ENCODE data around the gene SENP2. TPM values are rescaled to one million over a fixed set of nuclear protein-coding genes. Genes with fewer than 3 reads are reported as not detected.
"Not testable (repeated sequence)": the region's sequence is repeated elsewhere in the genome, so short reads cannot be mapped to it uniquely, and the experiment has no call there.

The SENP2 gene
- polyA plus RNA-seq, 2 of the 4 experiments (the other 2 are of a cell fraction) = 19.7 to 22.4 TPM

DNA sequence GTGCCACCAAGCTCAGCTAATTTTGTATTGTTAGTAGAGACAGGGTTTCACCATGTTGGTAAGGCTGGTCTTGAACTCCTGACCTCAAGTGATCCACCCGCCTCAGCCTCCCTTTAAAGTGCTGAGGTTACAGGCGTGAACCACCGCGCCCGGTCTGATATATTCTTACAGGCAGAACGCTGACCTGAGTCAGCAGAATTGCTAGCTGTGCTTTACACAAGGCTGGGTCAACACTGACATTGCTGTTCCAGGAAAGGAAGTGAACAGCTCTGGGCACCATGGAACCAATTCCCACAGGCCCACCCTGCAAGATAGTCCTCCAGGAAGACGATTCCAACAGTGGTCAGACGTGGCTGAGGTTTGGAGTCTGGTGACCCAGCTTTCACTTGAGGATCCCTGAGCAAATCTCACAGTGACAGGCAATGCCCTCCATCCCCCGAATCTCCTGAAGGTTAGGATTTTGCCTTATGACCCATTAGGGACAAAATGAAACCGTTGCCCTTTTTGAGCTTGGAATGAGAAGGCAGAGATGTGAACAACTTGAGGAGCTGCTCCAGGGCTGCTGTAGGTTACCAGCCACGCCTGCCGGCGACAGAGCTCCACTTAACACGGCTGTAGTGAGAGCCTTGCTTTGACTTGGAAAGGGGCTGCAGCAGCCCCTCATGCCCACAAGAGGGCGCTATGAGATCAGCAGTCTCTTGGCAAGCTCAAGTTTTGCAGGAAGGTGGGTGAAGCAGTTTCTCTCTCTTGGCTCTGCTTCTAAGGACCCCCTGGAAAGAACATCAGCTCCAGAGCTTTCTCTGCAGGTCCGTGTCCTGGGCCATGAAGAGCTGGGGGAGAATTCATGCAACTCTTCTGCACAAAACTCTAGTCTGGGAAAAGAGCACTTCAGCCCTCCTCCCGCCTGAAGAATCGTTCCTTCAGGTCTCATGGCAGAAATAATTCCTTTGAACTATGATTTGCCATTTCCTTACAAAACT, 74.1 kb downstream of the SENP2 start:
- ChIA-PET CTCF (interaction anchor here (0.6 to 6.3 kb wide), 78 partner anchors 9 to 876 kb away, joined by 3 to 60 read pairs (median 5); no protein-coding TSS in a partner anchor), POLR2A (interaction anchor here (0.9 to 2.2 kb wide), 3 partner anchors 252 to 323 kb away, joined by 3 to 7 read pairs (median 3); partner anchors contain the start of gene TRA2B)
- TF ChIP-seq SMC3 (IDR thresholded peaks at IDR 0.05) (peak; percentile 56), POLR2A (IDR thresholded peaks at IDR 0.05; ENCODE audit: low read length) (no peak), MAFK (IDR thresholded peaks at IDR 0.05; ENCODE audit: partially characterized antibody) (peak; percentile 86), RAD21 (conservative IDR thresholded peaks at IDR 0.05 in 1 of 2, IDR thresholded peaks at IDR 0.05 in 1 of 2) (peak; percentile 86 to 88), ZSCAN20 (CRISPR knock-in tag; IDR thresholded peaks at IDR 0.05) (no peak)
- TF ChIP-seq, protein P1, sequence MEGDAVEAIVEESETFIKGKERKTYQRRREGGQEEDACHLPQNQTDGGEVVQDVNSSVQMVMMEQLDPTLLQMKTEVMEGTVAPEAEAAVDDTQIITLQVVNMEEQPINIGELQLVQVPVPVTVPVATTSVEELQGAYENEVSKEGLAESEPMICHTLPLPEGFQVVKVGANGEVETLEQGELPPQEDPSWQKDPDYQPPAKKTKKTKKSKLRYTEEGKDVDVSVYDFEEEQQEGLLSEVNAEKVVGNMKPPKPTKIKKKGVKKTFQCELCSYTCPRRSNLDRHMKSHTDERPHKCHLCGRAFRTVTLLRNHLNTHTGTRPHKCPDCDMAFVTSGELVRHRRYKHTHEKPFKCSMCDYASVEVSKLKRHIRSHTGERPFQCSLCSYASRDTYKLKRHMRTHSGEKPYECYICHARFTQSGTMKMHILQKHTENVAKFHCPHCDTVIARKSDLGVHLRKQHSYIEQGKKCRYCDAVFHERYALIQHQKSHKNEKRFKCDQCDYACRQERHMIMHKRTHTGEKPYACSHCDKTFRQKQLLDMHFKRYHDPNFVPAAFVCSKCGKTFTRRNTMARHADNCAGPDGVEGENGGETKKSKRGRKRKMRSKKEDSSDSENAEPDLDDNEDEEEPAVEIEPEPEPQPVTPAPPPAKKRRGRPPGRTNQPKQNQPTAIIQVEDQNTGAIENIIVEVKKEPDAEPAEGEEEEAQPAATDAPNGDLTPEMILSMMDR (IDR thresholded peaks at IDR 0.05) = peak; percentile 93
- ATAC-seq (peak; percentile 75 to 91), FAIRE-seq (no peak), DNase-seq (ENCODE audit: low read depth in 1 of 2, low spot score in 1 of 2) (peak; percentile 70 to 80)
- Histone ChIP-seq H3K9me3 (no peaks in the 10 kb centered on the region), H3K4me1 (peaks cover 35% of the 10 kb centered on the region), H3K27ac (peak overlapping the region; percentile 60 to 70; a peak in 4 of 6 replicates), H3K4me3 (no peak overlapping the region), H3K4me2 (peak overlapping the region; percentile 55)
- WGBS (ENCODE audit: missing lambda C conversion rate) = 41% methylated on average over 18 of the region's 18 CpGs

DNA sequence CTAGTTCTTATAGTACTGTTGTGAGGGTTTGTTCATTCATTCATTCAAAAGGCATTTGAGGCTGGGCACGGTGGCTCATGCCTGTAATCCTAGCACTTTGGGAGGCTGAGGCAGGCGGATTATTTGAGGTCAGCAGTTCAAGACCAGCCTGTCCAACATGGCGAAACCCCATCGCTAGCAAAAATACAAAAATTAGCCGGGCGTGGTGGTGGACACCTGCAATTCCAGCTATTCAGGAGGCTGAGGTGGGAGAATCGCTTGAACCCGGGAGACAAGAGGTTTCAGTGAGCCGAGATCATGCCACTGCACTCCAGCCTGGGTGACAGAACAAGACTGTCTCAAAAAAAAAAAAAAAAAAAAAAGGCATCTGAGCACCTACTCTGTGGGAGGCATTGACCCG, 75.2 kb downstream of the SENP2 start:
- H3K4me3 ChIP-seq; H3K4me2 ChIP-seq; DNase-seq (ENCODE audit: low read depth in 1 of 2, low spot score in 1 of 2); FAIRE-seq; H3K9me3 ChIP-seq; ATAC-seq; H3K27ac ChIP-seq: not testable (repeated sequence)
- ChIA-PET CTCF (interaction anchor here (1.2 to 6.3 kb wide), 26 partner anchors 11 to 581 kb away, joined by 3 to 60 read pairs (median 7); no protein-coding TSS in a partner anchor), POLR2A (interaction anchor here (0.6 kb wide), 1 partner anchor 248 kb away, joined by 3 read pairs; no protein-coding TSS in a partner anchor)
- 91% methylated on average over 8 of the region's 10 CpGs for WGBS (ENCODE audit: missing lambda C conversion rate)
- H3K4me1 ChIP-seq = peaks cover 32% of the 10 kb centered on the region

DNA sequence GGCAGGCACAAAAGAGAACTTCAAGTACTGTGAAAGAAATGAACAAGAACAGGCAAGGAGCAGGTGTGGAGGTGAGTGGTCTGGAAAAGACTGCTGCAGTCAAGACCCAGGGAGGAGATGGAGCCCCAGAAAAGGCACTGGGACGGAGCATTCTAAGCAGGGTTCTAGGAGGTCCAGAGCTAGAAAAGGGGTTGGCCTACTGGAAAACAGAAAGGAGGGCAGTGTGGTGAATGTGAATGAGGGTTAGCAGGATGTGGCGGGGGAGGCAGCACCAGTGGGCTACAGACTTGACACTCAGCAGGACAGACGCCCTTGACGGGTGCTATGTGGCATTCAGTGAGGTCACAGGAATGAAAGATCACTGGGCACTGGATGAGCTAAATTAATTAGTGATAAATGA, 75.7 kb downstream of the SENP2 start:
- H3K27ac ChIP-seq = no peak overlapping the region
- CTCF ChIA-PET = interaction anchor here (1.2 to 6.3 kb wide), 9 partner anchors 11 to 580 kb away, joined by 3 to 60 read pairs (median 16); no protein-coding TSS in a partner anchor
- no peak for ATAC-seq

DNA sequence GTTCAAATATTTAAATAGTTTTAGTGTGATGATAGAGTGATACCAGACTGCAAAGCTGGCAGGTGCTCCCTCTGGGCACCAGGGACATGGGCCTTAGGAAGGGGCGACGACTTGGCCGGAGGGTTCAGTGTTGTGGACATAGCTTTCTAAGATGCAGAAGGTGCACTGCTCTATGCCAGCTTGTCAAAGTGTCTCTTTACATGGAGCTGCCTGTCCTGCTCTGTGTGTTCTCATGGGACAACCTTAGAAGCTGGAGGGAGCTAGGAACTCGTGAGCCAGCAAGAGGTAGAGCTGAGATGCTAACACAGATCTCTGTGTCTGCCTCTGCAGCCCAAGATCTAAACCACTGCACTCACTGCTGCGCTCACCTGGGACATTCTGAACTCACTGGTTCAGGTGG, 77.8 kb downstream of the SENP2 start:
- no peak for FAIRE-seq
- CTCF ChIA-PET = interaction anchor here (0.9 to 6.3 kb wide), 4 partner anchors 9 to 578 kb away, joined by 3 to 60 read pairs (median 24); no protein-coding TSS in a partner anchor

More for the DNA sequence above, 75.7 kb downstream of the SENP2 start:
- H3K4me1 ChIP-seq = peaks cover 28% of the 10 kb centered on the region
- H3K4me3 ChIP-seq = no peak overlapping the region
- WGBS (ENCODE audit: missing lambda C conversion rate) = 96% methylated on average over 4 of the region's 4 CpGs
- no peak for DNase-seq (ENCODE audit: low read depth in 1 of 2, low spot score in 1 of 2)
- no peak for TF ChIP-seq GATA3 (IDR thresholded peaks at IDR 0.05; ENCODE audit: borderline replicate concordance)
- no peak for FAIRE-seq
- H3K9me3 ChIP-seq = no peaks in the 10 kb centered on the region
- H3K4me2 ChIP-seq = no peak overlapping the region
- POLR2A ChIA-PET = interaction anchor here (0.7 kb wide), 1 partner anchor 161 kb away, joined by 3 read pairs; no protein-coding TSS in a partner anchor

DNA sequence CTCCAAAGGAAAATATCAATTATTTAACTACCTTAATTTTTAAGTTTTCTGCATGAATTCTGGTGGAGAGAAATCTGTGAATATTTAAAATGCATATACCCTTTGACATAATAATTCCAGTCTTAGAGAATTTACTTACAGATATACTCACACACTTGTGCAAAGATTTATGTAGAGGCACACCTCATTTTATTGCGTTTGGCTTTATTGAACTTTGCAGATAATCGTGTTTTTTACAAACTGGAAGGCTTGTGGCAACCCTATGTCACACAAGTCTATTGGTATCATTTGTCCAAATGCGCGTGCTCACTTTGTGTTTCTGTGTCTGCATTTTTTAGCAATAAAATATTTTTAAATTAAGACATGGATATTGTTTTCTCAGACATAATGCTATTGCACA, 81.5 kb downstream of the SENP2 start:
- DNase-seq (ENCODE audit: low read depth in 1 of 2, low spot score in 1 of 2) = no peak
- Histone ChIP-seq H3K27ac (no peak overlapping the region), H3K4me2 (no peak overlapping the region), H3K4me3 (no peak overlapping the region), H3K4me1 (no peaks in the 10 kb centered on the region), H3K9me3 (no peaks in the 10 kb centered on the region)
- ChIA-PET POLR2A (no interaction called here), CTCF (no interaction called here)
- no peak for ATAC-seq
- no peak for FAIRE-seq
- 86% methylated on average over 4 of the region's 4 CpGs for WGBS (ENCODE audit: missing lambda C conversion rate)
- TF ChIP-seq JUNB (IDR thresholded peaks at IDR 0.05) = no peak
- TF ChIP-seq HEYL (CRISPR knock-in tag; IDR thresholded peaks at IDR 0.05) = no peak
- no peak for TF ChIP-seq HDAC2 (IDR thresholded peaks at IDR 0.05)
- TF ChIP-seq, protein P2, sequence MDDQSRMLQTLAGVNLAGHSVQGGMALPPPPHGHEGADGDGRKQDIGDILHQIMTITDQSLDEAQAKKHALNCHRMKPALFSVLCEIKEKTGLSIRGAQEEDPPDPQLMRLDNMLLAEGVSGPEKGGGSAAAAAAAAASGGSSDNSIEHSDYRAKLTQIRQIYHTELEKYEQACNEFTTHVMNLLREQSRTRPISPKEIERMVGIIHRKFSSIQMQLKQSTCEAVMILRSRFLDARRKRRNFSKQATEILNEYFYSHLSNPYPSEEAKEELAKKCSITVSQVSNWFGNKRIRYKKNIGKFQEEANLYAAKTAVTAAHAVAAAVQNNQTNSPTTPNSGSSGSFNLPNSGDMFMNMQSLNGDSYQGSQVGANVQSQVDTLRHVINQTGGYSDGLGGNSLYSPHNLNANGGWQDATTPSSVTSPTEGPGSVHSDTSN (IDR thresholded peaks at IDR 0.05) = no peak
- TF ChIP-seq SMC3 (IDR thresholded peaks at IDR 0.05) = no peak
- TF ChIP-seq, protein P3, sequence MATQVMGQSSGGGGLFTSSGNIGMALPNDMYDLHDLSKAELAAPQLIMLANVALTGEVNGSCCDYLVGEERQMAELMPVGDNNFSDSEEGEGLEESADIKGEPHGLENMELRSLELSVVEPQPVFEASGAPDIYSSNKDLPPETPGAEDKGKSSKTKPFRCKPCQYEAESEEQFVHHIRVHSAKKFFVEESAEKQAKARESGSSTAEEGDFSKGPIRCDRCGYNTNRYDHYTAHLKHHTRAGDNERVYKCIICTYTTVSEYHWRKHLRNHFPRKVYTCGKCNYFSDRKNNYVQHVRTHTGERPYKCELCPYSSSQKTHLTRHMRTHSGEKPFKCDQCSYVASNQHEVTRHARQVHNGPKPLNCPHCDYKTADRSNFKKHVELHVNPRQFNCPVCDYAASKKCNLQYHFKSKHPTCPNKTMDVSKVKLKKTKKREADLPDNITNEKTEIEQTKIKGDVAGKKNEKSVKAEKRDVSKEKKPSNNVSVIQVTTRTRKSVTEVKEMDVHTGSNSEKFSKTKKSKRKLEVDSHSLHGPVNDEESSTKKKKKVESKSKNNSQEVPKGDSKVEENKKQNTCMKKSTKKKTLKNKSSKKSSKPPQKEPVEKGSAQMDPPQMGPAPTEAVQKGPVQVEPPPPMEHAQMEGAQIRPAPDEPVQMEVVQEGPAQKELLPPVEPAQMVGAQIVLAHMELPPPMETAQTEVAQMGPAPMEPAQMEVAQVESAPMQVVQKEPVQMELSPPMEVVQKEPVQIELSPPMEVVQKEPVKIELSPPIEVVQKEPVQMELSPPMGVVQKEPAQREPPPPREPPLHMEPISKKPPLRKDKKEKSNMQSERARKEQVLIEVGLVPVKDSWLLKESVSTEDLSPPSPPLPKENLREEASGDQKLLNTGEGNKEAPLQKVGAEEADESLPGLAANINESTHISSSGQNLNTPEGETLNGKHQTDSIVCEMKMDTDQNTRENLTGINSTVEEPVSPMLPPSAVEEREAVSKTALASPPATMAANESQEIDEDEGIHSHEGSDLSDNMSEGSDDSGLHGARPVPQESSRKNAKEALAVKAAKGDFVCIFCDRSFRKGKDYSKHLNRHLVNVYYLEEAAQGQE (IDR thresholded peaks at IDR 0.05) = no peak
- TF ChIP-seq ZSCAN20 (CRISPR knock-in tag; IDR thresholded peaks at IDR 0.05) = no peak
- no peak for TF ChIP-seq HOXB5 (CRISPR knock-in tag; IDR thresholded peaks at IDR 0.05)
- no peak for TF ChIP-seq RCOR1 (IDR thresholded peaks at IDR 0.05; ENCODE audit: low read depth, low read length)
- no peak for TF ChIP-seq TFCP2L1 (CRISPR knock-in tag; IDR thresholded peaks at IDR 0.05)

More for the DNA sequence above, 77.8 kb downstream of the SENP2 start:
- no peak for TF ChIP-seq MAFK (IDR thresholded peaks at IDR 0.05; ENCODE audit: partially characterized antibody)
- TF ChIP-seq HOXB13 (CRISPR knock-in tag; IDR thresholded peaks at IDR 0.05; ENCODE audit: low read depth) = no peak
- TF ChIP-seq HOXA7 (CRISPR knock-in tag; IDR thresholded peaks at IDR 0.05) = no peak
- Histone ChIP-seq H3K4me1 (peaks cover 14% of the 10 kb centered on the region), H3K27ac (no peak overlapping the region), H3K4me3 (no peak overlapping the region), H3K4me2 (no peak overlapping the region), H3K9me3 (no peaks in the 10 kb centered on the region)
- WGBS (ENCODE audit: missing lambda C conversion rate) = 94% methylated on average over 5 of the region's 5 CpGs
- no peak for ATAC-seq
- POLR2A ChIA-PET = no interaction called here
- no peak for DNase-seq (ENCODE audit: low read depth in 1 of 2, low spot score in 1 of 2)
